Keratinocyte (primary cell): ENCODE data around the gene NPTX2. TPM values are rescaled to one million over a fixed set of nuclear protein-coding genes. Genes with fewer than 3 reads are reported as not detected.

ENCODE experiments used
- DNase-seq: peaks from one replicate; pipeline ENCODE4 v3.0.0-alpha.2; 2011; ENCODE audit warnings: low read depth, missing footprints, low spot score
- FAIRE-seq: peaks from 2 replicates; lab custom pipeline; 2011; peaks lifted over from hg19 to GRCh38; lab: Jason Lieb, UNC
- H2AFZ ChIP-seq: 2 replicates; pipeline ENCODE4 v1.6.0; 2012; ENCODE audit warnings: low read length, control low read depth, inconsistent platforms; ENCODE audit not compliant: control insufficient read depth
- H3K27ac ChIP-seq: 2 replicates; pipeline ENCODE4 v1.5.1; 2011; ENCODE audit warnings: low read length; ENCODE audit not compliant: control insufficient read depth, insufficient read depth
- H3K27me3 ChIP-seq: 3 replicates; pipeline ENCODE4 v1.6.0; 2011; ENCODE audit warnings: low read length; ENCODE audit not compliant: control insufficient read depth, insufficient read depth; ENCODE audit errors: extremely low read depth
- H3K36me3 ChIP-seq, 2 experiments: 2 replicates in 1 of 2; 3 replicates in 1 of 2; pipeline ENCODE4 v1.5.1; 2011; ENCODE audit warnings: low read length in 2 of 2, mild to moderate bottlenecking in 1 of 2; ENCODE audit not compliant: control insufficient read depth in 2 of 2, insufficient read depth in 2 of 2; ENCODE audit errors: extremely low read depth in 1 of 2
- H3K4me1 ChIP-seq: 3 replicates; pipeline ENCODE4 v1.5.1; 2011; ENCODE audit warnings: low read length; ENCODE audit not compliant: control insufficient read depth, insufficient read depth; ENCODE audit errors: extremely low read depth
- H3K4me2 ChIP-seq: 3 replicates; pipeline ENCODE4 v1.6.0; 2011; ENCODE audit warnings: low read depth, low read length; ENCODE audit not compliant: control insufficient read depth, insufficient read depth; ENCODE audit errors: extremely low read depth
- H3K4me3 ChIP-seq, 3 experiments: fragments of 200-600 bp in 1 of 3; sonication (generic) in 1 of 3; 2 replicates in 2 of 3; 3 replicates in 1 of 3; pipeline ENCODE4 v1.5.1; 2011 to 2016; ENCODE audit warnings: low read length in 3 of 3, mild to moderate bottlenecking in 3 of 3, control low read depth in 2 of 3, inconsistent platforms in 1 of 3, low read depth in 1 of 3, mixed read lengths in 1 of 3, mixed run types in 1 of 3, moderate library complexity in 1 of 3; ENCODE audit not compliant: control insufficient read depth in 2 of 3, insufficient read depth in 2 of 3; ENCODE audit errors: extremely low read depth in 1 of 3
- H3K79me2 ChIP-seq: 2 replicates; pipeline ENCODE4 v1.6.0; 2012; ENCODE audit warnings: low read length; ENCODE audit not compliant: control insufficient read depth, insufficient read depth
- H3K9ac ChIP-seq: 3 replicates; pipeline ENCODE4 v1.6.0; 2011; ENCODE audit warnings: low read length; ENCODE audit not compliant: control insufficient read depth, insufficient read depth; ENCODE audit errors: extremely low read depth
- H3K9me1 ChIP-seq: 3 replicates; pipeline ENCODE4 v1.6.0; 2011; ENCODE audit warnings: low read length; ENCODE audit not compliant: control insufficient read depth, insufficient read depth; ENCODE audit errors: extremely low read depth
- H3K9me3 ChIP-seq: 2 replicates; pipeline ENCODE4 v1.5.1; 2012; ENCODE audit warnings: low read depth, low read length; ENCODE audit not compliant: control insufficient read depth
- H4K20me1 ChIP-seq: 3 replicates; pipeline ENCODE4 v1.6.0; 2011; ENCODE audit warnings: low read length; ENCODE audit not compliant: control insufficient read depth, insufficient read depth; ENCODE audit errors: extremely low read depth
- CTCF ChIP-seq, 3 experiments: IDR thresholded peaks in 1 of 3; conservative IDR thresholded peaks in 1 of 3; optimal IDR thresholded peaks in 1 of 3; 2 replicates in 2 of 3; 3 replicates in 1 of 3; pipeline versions ENCODE3 to v1.5.1; 2011; ENCODE audit warnings: low read length in 3 of 3, mild to moderate bottlenecking in 3 of 3, moderate library complexity in 2 of 3, control low read depth in 1 of 3, inconsistent platforms in 1 of 3; ENCODE audit not compliant: insufficient read depth in 2 of 3; ENCODE audit errors: extremely low read depth in 1 of 3
- EZH2 ChIP-seq: IDR thresholded peaks from one replicate; pipeline ENCODE4 v1.6.1; 2012; ENCODE audit warnings: inconsistent platforms, mild to moderate bottlenecking, low read length, moderate library complexity
- dilution Hi-C: fragments of 300-500 bp; cut with MboI; formaldehyde crosslinking; loops from one replicate; pipeline ENCODE4 v1.7.0; 2020; ENCODE audit warnings: low sequenced_read_pairs; ENCODE audit not compliant: extremely low pct_ligation_motif_present
- polyA plus RNA-seq, 5 experiments: library from polyadenylated mRNA; depleted of rRNA in 3 of 5; stranded (reverse) in 3 of 5; stranded (forward) in 1 of 5; unstranded in 1 of 5; fragments of >200 nt; gene quantifications; 1 replicate in 1 of 5; 2 replicates in 3 of 5; 3 replicates in 1 of 5; pipeline versions ENCODE4 v1.2.1 to v1.2.3, GENCODE V29; 2011 to 2012; ENCODE audit warnings: missing spikeins in 2 of 5, low read depth in 1 of 5, low replicate concordance in 1 of 5

NPTX2 gene
- polyA plus RNA-seq, 1 donor (not counting 4 experiments of a cell fraction or from before 2014, with no cell fraction given), result not detected

- H3K9me3 ChIP-seq, result no peaks in the 10 kb centered on the region
- no peak overlapping the region for H3K4me2 ChIP-seq
- H2AFZ ChIP-seq, result no peak overlapping the region
- TF ChIP-seq EZH2 (no peak), CTCF (optimal IDR thresholded peaks at IDR 0.05 in 1 of 3, IDR thresholded peaks at IDR 0.05 in 1 of 3, conservative IDR thresholded peaks at IDR 0.05 in 1 of 3; ENCODE audit: extremely low read depth in 1 of 3, insufficient read depth in 2 of 3, low read length in 3 of 3) (no peak)
- no peaks in the 10 kb centered on the region for H3K4me1 ChIP-seq
- H4K20me1 ChIP-seq, result no peaks in the 10 kb centered on the region
- no peaks in the 10 kb centered on the region for H3K27me3 ChIP-seq
- FAIRE-seq (no peak), DNase-seq (no peak)
- no peak overlapping the region for H3K9ac ChIP-seq
- H3K9me1 ChIP-seq, result no peaks in the 10 kb centered on the region
- H3K36me3 ChIP-seq, result no peaks in the 10 kb centered on the region
- H3K79me2 ChIP-seq, result no peaks in the 10 kb centered on the region
- dilution Hi-C loops, result no loop called here
- no peak overlapping the region for H3K27ac ChIP-seq
- no peak overlapping the region for H3K4me3 ChIP-seq
Observed at GRCh38 chr7:98598846-98599615, 18.1 kb upstream of the NPTX2 start.

GRCh38 chr7:98599886-98600285, 17.2 kb upstream of the NPTX2 start:
- Histone ChIP-seq H4K20me1 (no peaks in the 10 kb centered on the region), H3K36me3 (no peaks in the 10 kb centered on the region), H3K27me3 (no peaks in the 10 kb centered on the region), H3K4me2 (no peak overlapping the region), H3K9me1 (no peaks in the 10 kb centered on the region), H3K4me3 (no peak overlapping the region), H3K79me2 (no peaks in the 10 kb centered on the region), H3K9me3 (no peaks in the 10 kb centered on the region), H3K27ac (no peak overlapping the region), H3K9ac (no peak overlapping the region), H2AFZ (no peak overlapping the region), H3K4me1 (no peaks in the 10 kb centered on the region)
- TF ChIP-seq EZH2, result no peak
- no peak for TF ChIP-seq CTCF (optimal IDR thresholded peaks at IDR 0.05 in 1 of 3, IDR thresholded peaks at IDR 0.05 in 1 of 3, conservative IDR thresholded peaks at IDR 0.05 in 1 of 3; ENCODE audit: extremely low read depth in 1 of 3, insufficient read depth in 2 of 3, low read length in 3 of 3)
- dilution Hi-C loops, result no loop called here
- no peak for FAIRE-seq
- DNase-seq, result no peak
